H9 (cell line): ENCODE measurements around the gene PRELID2. TPM values are rescaled to one million over a fixed set of nuclear protein-coding genes. Genes with fewer than 3 reads are reported as not detected.

Source experiments
- DNase-seq: peaks from one replicate; pipeline ENCODE4 v3.0.0-alpha.2; 2017
- H2AFZ ChIP-seq: one replicate; pipeline ENCODE4 v1.6.1; 2013; ENCODE audit warnings: mild to moderate bottlenecking, low read length, control low read depth, moderate library complexity
- H2AK5ac ChIP-seq: 2 replicates; pipeline ENCODE4 v1.6.1; 2013; ENCODE audit warnings: low read length, control low read depth, mixed read lengths; ENCODE audit not compliant: insufficient read length
- H2BK120ac ChIP-seq: one replicate; pipeline ENCODE4 v1.6.1; 2013; ENCODE audit warnings: low read depth, mild to moderate bottlenecking, low read length, control low read depth, inconsistent platforms; ENCODE audit not compliant: poor library complexity, severe bottlenecking
- H2BK12ac ChIP-seq: 2 replicates; pipeline ENCODE4 v1.6.1; 2013; ENCODE audit warnings: low read length, control low read depth, mixed read lengths, low read depth; ENCODE audit not compliant: insufficient read length
- H2BK15ac ChIP-seq: 2 replicates; pipeline ENCODE4 v1.6.1; 2013; ENCODE audit warnings: low read depth, low read length, control low read depth
- H2BK20ac ChIP-seq: one replicate; pipeline ENCODE4 v1.6.1; 2013; ENCODE audit warnings: low read depth, mild to moderate bottlenecking, low read length, control low read depth, inconsistent platforms; ENCODE audit not compliant: poor library complexity, severe bottlenecking
- H2BK5ac ChIP-seq: 2 replicates; pipeline ENCODE4 v1.6.1; 2013; ENCODE audit warnings: low read length, control low read depth, mixed read lengths; ENCODE audit not compliant: insufficient read length
- H3K14ac ChIP-seq: 2 replicates; pipeline ENCODE4 v1.6.1; 2013; ENCODE audit warnings: low read length, control low read depth; ENCODE audit not compliant: insufficient read depth
- H3K18ac ChIP-seq: 2 replicates; pipeline ENCODE4 v1.6.1; 2013; ENCODE audit warnings: low read depth, mild to moderate bottlenecking, mixed read lengths, low read length, control low read depth; ENCODE audit not compliant: insufficient read length
- H3K23ac ChIP-seq: 2 replicates; pipeline ENCODE4 v1.6.1; 2013; ENCODE audit warnings: low read length, control low read depth, mixed read lengths, low read depth; ENCODE audit not compliant: insufficient read length
- H3K23me2 ChIP-seq: 2 replicates; pipeline ENCODE4 v1.6.1; 2013; ENCODE audit warnings: low read depth, mild to moderate bottlenecking, mixed read lengths, low read length, control low read depth; ENCODE audit not compliant: insufficient read length, poor library complexity, severe bottlenecking
- H3K27ac ChIP-seq: 2 replicates; pipeline ENCODE4 v1.5.1; 2013; ENCODE audit warnings: low read length, control low read depth, mixed read lengths, low read depth; ENCODE audit not compliant: insufficient read length
- H3K27me3 ChIP-seq: 2 replicates; pipeline ENCODE4 v1.6.1; 2013; ENCODE audit warnings: low read length, control low read depth, inconsistent platforms; ENCODE audit not compliant: insufficient read depth
- H3K4ac ChIP-seq: 2 replicates; pipeline ENCODE4 v1.6.1; 2013; ENCODE audit warnings: low read depth, mild to moderate bottlenecking, control low read depth, inconsistent platforms, low read length, moderate library complexity
- H3K4me1 ChIP-seq: 2 replicates; pipeline ENCODE4 v1.6.1; 2013; ENCODE audit warnings: low read length, control low read depth, inconsistent platforms; ENCODE audit not compliant: insufficient read depth
- H3K4me2 ChIP-seq: 2 replicates; pipeline ENCODE4 v1.6.1; 2013; ENCODE audit warnings: low read length, control low read depth, mixed read lengths; ENCODE audit not compliant: insufficient read length, insufficient read depth
- H3K56ac ChIP-seq: 2 replicates; pipeline ENCODE4 v1.6.1; 2013; ENCODE audit warnings: low read depth, mild to moderate bottlenecking, mixed read lengths, low read length, control low read depth; ENCODE audit not compliant: insufficient read length
- H3K79me1 ChIP-seq: 2 replicates; pipeline ENCODE4 v1.6.1; 2013; ENCODE audit warnings: low read depth, mild to moderate bottlenecking, moderate library complexity, low read length, control low read depth, inconsistent platforms; ENCODE audit not compliant: insufficient read depth, poor library complexity, severe bottlenecking
- H3K79me2 ChIP-seq: 2 replicates; pipeline ENCODE4 v1.6.1; 2013; ENCODE audit warnings: low read length, control low read depth, inconsistent platforms; ENCODE audit not compliant: insufficient read depth
- H3K9ac ChIP-seq: 2 replicates; pipeline ENCODE4 v1.6.1; 2013; ENCODE audit warnings: low read length, control low read depth, mixed read lengths; ENCODE audit not compliant: insufficient read length; ENCODE audit errors: extremely low read depth
- H3K9me3 ChIP-seq: one replicate; pipeline ENCODE4 v1.6.1; 2013; ENCODE audit warnings: low read depth, low read length, inconsistent platforms; ENCODE audit not compliant: control insufficient read depth
- H3T11ph ChIP-seq: one replicate; pipeline ENCODE4 v1.6.1; 2013; ENCODE audit warnings: mild to moderate bottlenecking, low read length, control low read depth, inconsistent platforms
- H4K20me1 ChIP-seq: one replicate; pipeline ENCODE4 v1.6.1; 2013; ENCODE audit not compliant: control insufficient read depth, insufficient read length, insufficient read depth
- H4K5ac ChIP-seq: 2 replicates; pipeline ENCODE4 v1.6.1; 2013; ENCODE audit warnings: low read depth, mild to moderate bottlenecking, mixed read lengths, low read length, control low read depth; ENCODE audit not compliant: insufficient read length
- H4K8ac ChIP-seq: replicated peaks from 2 replicates; pipeline ENCODE4 v1.6.1; 2013; ENCODE audit warnings: low read length, control low read depth, mixed read lengths, low read depth; ENCODE audit not compliant: insufficient read length
- H4K91ac ChIP-seq: 2 replicates; pipeline ENCODE4 v1.6.1; 2013; ENCODE audit warnings: low read depth, mild to moderate bottlenecking, moderate library complexity, mixed read lengths, low read length, control low read depth; ENCODE audit not compliant: insufficient read length
- H3K27ac Mint-ChIP-seq, 3 experiments: 2 replicates in 2 of 3; 3 replicates in 1 of 3; pipeline ENCODE4 v1.8.0; 2020 to 2021; ENCODE audit warnings: mixed read lengths in 3 of 3, mild to moderate bottlenecking in 1 of 3, moderate library complexity in 1 of 3
- H3K27me3 Mint-ChIP-seq: 2 replicates; pipeline ENCODE4 v1.8.0; 2021; ENCODE audit warnings: low read depth, mild to moderate bottlenecking, moderate library complexity, mixed read lengths
- H3K36me3 Mint-ChIP-seq, 3 experiments: 2 replicates in 2 of 3; 3 replicates in 1 of 3; pipeline ENCODE4 v1.8.0; 2020 to 2021; ENCODE audit warnings: low read depth in 3 of 3, mixed read lengths in 3 of 3; ENCODE audit not compliant: insufficient read depth in 1 of 3
- H3K4me1 Mint-ChIP-seq, 2 experiments: 2 replicates each; pipeline ENCODE4 v1.8.0; 2020; ENCODE audit warnings: mixed read lengths in 2 of 2
- H3K4me3 Mint-ChIP-seq, 2 experiments: 2 replicates in 1 of 2; 3 replicates in 1 of 2; pipeline ENCODE4 v1.8.0; 2020 to 2021; ENCODE audit warnings: mild to moderate bottlenecking in 2 of 2, mixed read lengths in 2 of 2, moderate library complexity in 1 of 2
- H3K9me3 Mint-ChIP-seq, 2 experiments: 2 replicates in 1 of 2; 3 replicates in 1 of 2; pipeline ENCODE4 v1.8.0; 2020; ENCODE audit warnings: mild to moderate bottlenecking in 2 of 2, mixed read lengths in 2 of 2, moderate library complexity in 1 of 2
- WGBS: extraction: QIAGEN DNeasy Blood & Tissue Kit; methylation state at CpG from one replicate; pipeline ENCODE4 v1.1.7; 2013; ENCODE audit warnings: missing lambda C conversion rate, low lambda C conversion rate, mixed read lengths; ENCODE audit not compliant: insufficient read length; ENCODE audit errors: extremely low coverage; 5-methylcytosine and 5-hydroxymethylcytosine counted together
- total RNA-seq: library from RNA; stranded (reverse); gene quantifications from 2 replicates; pipeline ENCODE4 v1.2.1, GENCODE V29; 2021
- TF ChIP-seq, protein P1 (sequence below): fragments of 200-600 bp; sonication (generic); conservative IDR thresholded peaks from 3 replicates; pipeline ENCODE4 v1.8.0; 2021; ENCODE audit warnings: antibody characterized with exemption, mild to moderate bottlenecking

PRELID2 gene
- total RNA-seq, 1 experiment from 2014 or later = 13.2 TPM

DNA sequence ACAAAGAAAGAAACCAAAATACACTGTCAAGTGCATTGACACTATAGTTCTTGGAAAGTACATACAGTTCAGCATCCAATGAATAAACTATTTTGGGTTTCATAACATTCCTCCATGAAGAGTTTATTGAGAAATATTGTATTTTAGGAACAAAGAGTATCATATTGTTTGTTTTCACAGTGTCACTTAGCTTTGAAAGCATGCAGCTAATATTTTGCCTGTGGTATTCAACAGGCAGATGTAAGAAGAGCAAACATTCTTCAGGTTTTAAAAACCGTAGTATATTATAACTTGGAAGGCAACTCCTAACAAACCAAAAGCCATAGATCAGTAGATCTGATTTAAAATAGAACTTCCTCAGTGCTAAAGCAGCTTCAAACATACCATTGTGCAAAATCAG is 4.5 kb downstream of the PRELID2 start:
- Mint-ChIP-seq H3K36me3 (no peaks in the 10 kb centered on the region), H3K4me1 (peaks cover 2 to 3% of the 10 kb centered on the region in 2 experiments; a peak in 1 of 4 replicates), H3K9me3 (no peaks in the 10 kb centered on the region), H3K27me3 (peaks cover 12% of the 10 kb centered on the region), H3K27ac (no peak overlapping the region), H3K4me3 (no peak overlapping the region)
- Histone ChIP-seq H3K18ac (no peak overlapping the region), H2AFZ (no peak overlapping the region), H3K79me1 (no peaks in the 10 kb centered on the region), H2BK120ac (no peak overlapping the region), H3K23ac (no peak overlapping the region), H3K56ac (no peak overlapping the region), H4K8ac (no peak overlapping the region), H3K4me1 (no peaks in the 10 kb centered on the region; the same call in 1 of the 2 replicates), H3K79me2 (no peaks in the 10 kb centered on the region), H3K4ac (no peak overlapping the region), H3K14ac (no peak overlapping the region), H4K5ac (no peak overlapping the region), H3K4me2 (no peak overlapping the region), H2AK5ac (no peak overlapping the region), H2BK15ac (no peak overlapping the region), H2BK5ac (no peak overlapping the region), H2BK20ac (no peak overlapping the region), H3K23me2 (peaks cover 4% of the 10 kb centered on the region), H3K27ac (no peak overlapping the region), H4K20me1 (no peaks in the 10 kb centered on the region), H3K9me3 (no peaks in the 10 kb centered on the region), H3K9ac (no peak overlapping the region), H4K91ac (no peak overlapping the region), H3K27me3 (no peaks in the 10 kb centered on the region), H2BK12ac (no peak overlapping the region), H3T11ph (no peak overlapping the region)
- WGBS = no CpG with 5 or more reads among the region's 1 CpG
- DNase-seq = no peak
- TF ChIP-seq, protein P1, sequence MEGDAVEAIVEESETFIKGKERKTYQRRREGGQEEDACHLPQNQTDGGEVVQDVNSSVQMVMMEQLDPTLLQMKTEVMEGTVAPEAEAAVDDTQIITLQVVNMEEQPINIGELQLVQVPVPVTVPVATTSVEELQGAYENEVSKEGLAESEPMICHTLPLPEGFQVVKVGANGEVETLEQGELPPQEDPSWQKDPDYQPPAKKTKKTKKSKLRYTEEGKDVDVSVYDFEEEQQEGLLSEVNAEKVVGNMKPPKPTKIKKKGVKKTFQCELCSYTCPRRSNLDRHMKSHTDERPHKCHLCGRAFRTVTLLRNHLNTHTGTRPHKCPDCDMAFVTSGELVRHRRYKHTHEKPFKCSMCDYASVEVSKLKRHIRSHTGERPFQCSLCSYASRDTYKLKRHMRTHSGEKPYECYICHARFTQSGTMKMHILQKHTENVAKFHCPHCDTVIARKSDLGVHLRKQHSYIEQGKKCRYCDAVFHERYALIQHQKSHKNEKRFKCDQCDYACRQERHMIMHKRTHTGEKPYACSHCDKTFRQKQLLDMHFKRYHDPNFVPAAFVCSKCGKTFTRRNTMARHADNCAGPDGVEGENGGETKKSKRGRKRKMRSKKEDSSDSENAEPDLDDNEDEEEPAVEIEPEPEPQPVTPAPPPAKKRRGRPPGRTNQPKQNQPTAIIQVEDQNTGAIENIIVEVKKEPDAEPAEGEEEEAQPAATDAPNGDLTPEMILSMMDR = no peak
